SK-N-SH (cell line): ENCODE data around the gene HS3ST3A1. TPM values are rescaled to one million over a fixed set of nuclear protein-coding genes. Genes with fewer than 3 reads are reported as not detected.

Experiments
- CTCF ChIA-PET: fragments of 300-600, 350-600 bp; formaldehyde crosslinking; extraction: SDS; loops from one replicate; lab custom pipeline; 2021; lab: Yijun Ruan, JAX
- POLR2A ChIA-PET: fragments of 350-600 bp; sonication (Branson Sonifier 250); formaldehyde crosslinking; extraction: SDS; loops from one replicate; lab custom pipeline; 2020; ENCODE audit warnings: antibody characterized with exemption, inconsistent platforms; lab: Yijun Ruan, JAX
- DNase-seq: peaks from one replicate; pipeline ENCODE4 v3.0.0; 2012
- H2AFZ ChIP-seq: fragments of 200-600 bp; sonication (generic); 2 replicates; pipeline ENCODE4 v1.8.1; 2016; ENCODE audit warnings: antibody characterized with exemption, mild to moderate bottlenecking, low read depth
- H3F3A ChIP-seq: fragments of 200-600 bp; sonication (generic); replicated peaks from 2 replicates; pipeline ENCODE3; 2016; ENCODE audit warnings: antibody characterized with exemption, mild to moderate bottlenecking; ENCODE audit not compliant: insufficient read depth
- H3K27ac ChIP-seq, 2 experiments: fragments of 200-500 bp in 1 of 2; fragments of 200-600 bp in 1 of 2; sonication (Bioruptor generic) in 1 of 2; sonication (generic), shearing (Covaris generic) in 1 of 2; 2 replicates each; pipeline versions ENCODE4 v1.5.1 to v1.6.1; 2014 to 2016; ENCODE audit warnings: low read depth in 2 of 2, inconsistent platforms in 1 of 2, low read length in 1 of 2, mild to moderate bottlenecking in 1 of 2, mixed read lengths in 1 of 2
- H3K27me3 ChIP-seq: fragments of 200-600 bp; sonication (generic), shearing (Covaris generic); 2 replicates; pipeline ENCODE4 v1.6.1; 2016; ENCODE audit warnings: mixed run types; ENCODE audit not compliant: insufficient read depth
- H3K36me3 ChIP-seq, 2 experiments: fragments of 200-500 bp in 1 of 2; fragments of 200-600 bp in 1 of 2; sonication (Bioruptor generic) in 1 of 2; sonication (generic) in 1 of 2; replicated peaks in 1 of 2; 2 replicates each; pipeline versions ENCODE3 to v1.5.1; 2014 to 2016; ENCODE audit warnings: low read length in 1 of 2, mild to moderate bottlenecking in 1 of 2; ENCODE audit not compliant: insufficient read depth in 2 of 2, control insufficient read depth in 1 of 2
- H3K4me1 ChIP-seq, 2 experiments: fragments of 200-500 bp in 1 of 2; fragments of 200-600 bp in 1 of 2; sonication (Bioruptor generic) in 1 of 2; sonication (generic), shearing (Covaris generic) in 1 of 2; 2 replicates each; pipeline versions ENCODE4 v1.5.1 to v1.6.1; 2014 to 2016; ENCODE audit warnings: low read depth in 1 of 2, low read length in 1 of 2, mixed run types in 1 of 2; ENCODE audit not compliant: insufficient read depth in 2 of 2, control insufficient read depth in 1 of 2
- H3K4me2 ChIP-seq: fragments of 200-600 bp; sonication (generic), shearing (Covaris generic); 2 replicates; pipeline ENCODE4 v1.6.1; 2017; ENCODE audit warnings: mixed run types
- H3K4me3 ChIP-seq, 2 experiments: fragments of 200-500 bp in 1 of 2; fragments of 200-600 bp in 1 of 2; sonication (Bioruptor generic) in 1 of 2; sonication (generic), shearing (Covaris generic) in 1 of 2; 2 replicates each; pipeline versions ENCODE4 v1.5.1 to v1.8.1; 2014 to 2016; ENCODE audit warnings: low read depth in 2 of 2, inconsistent platforms in 1 of 2, low read length in 1 of 2, mild to moderate bottlenecking in 1 of 2, mixed read lengths in 1 of 2, moderate library complexity in 1 of 2
- H3K79me2 ChIP-seq: fragments of 200-600 bp; sonication (generic); 2 replicates; pipeline ENCODE4 v1.8.1; 2017; ENCODE audit warnings: mild to moderate bottlenecking; ENCODE audit not compliant: insufficient read depth
- H3K9ac ChIP-seq: fragments of 200-600 bp; sonication (generic); 2 replicates; pipeline ENCODE4 v1.6.1; 2017; ENCODE audit warnings: mixed run types
- H3K9me2 ChIP-seq: fragments of 200-600 bp; sonication (generic); 2 replicates; pipeline ENCODE4 v1.6.1; 2017; ENCODE audit warnings: mixed run types
- H3K9me3 ChIP-seq: fragments of 200-600 bp; sonication (generic); 2 replicates; pipeline ENCODE4 v1.6.1; 2017; ENCODE audit warnings: mixed run types, mild to moderate bottlenecking, moderate library complexity
- H4K20me1 ChIP-seq: fragments of 200-600 bp; sonication (generic); 2 replicates; pipeline ENCODE4 v1.6.1; 2017; ENCODE audit warnings: mild to moderate bottlenecking, mixed run types; ENCODE audit not compliant: insufficient read depth
- EP300 ChIP-seq, 2 experiments: IDR thresholded peaks; 2 replicates each; pipeline versions ENCODE4 v1.4.0 to v1.6.1; 2012; ENCODE audit warnings: borderline replicate concordance in 1 of 2, low read depth in 1 of 2, low read length in 1 of 2
- FOSL2 ChIP-seq: IDR thresholded peaks from 2 replicates; pipeline ENCODE4 v1.4.0; 2012; ENCODE audit warnings: low read depth, mild to moderate bottlenecking, moderate library complexity, borderline replicate concordance
- FOXJ3 ChIP-seq: sonication (generic); formaldehyde crosslinking; IDR thresholded peaks from 2 replicates; pipeline ENCODE4 v1.5.1; 2020; ENCODE audit warnings: mild to moderate bottlenecking, missing genetic modification reagents
- GATA2 ChIP-seq: sonication (generic); formaldehyde crosslinking; IDR thresholded peaks from 2 replicates; pipeline ENCODE4 v1.5.0; 2020; ENCODE audit warnings: mild to moderate bottlenecking, missing genetic modification reagents
- JUND ChIP-seq: IDR thresholded peaks from 2 replicates; pipeline ENCODE4 v1.4.0; 2012
- NFIC ChIP-seq: IDR thresholded peaks from 2 replicates; pipeline ENCODE4 v1.4.0; 2012; ENCODE audit warnings: borderline replicate concordance
- REST ChIP-seq: IDR thresholded peaks from 2 replicates; pipeline ENCODE4 v1.6.1; 2012; ENCODE audit warnings: mild to moderate bottlenecking, low read depth, low read length, moderate library complexity
- TAF1 ChIP-seq: IDR thresholded peaks from 2 replicates; pipeline ENCODE4 v1.6.1; 2012; ENCODE audit warnings: low read depth, mild to moderate bottlenecking, low read length, moderate library complexity, borderline replicate concordance
- TCF12 ChIP-seq: IDR thresholded peaks from 2 replicates; pipeline ENCODE4 v1.4.0; 2012
- TEAD4 ChIP-seq: IDR thresholded peaks from 2 replicates; pipeline ENCODE4 v1.4.0; 2012; ENCODE audit warnings: mild to moderate bottlenecking, borderline replicate concordance; ENCODE audit not compliant: insufficient read depth
- USF2 ChIP-seq: fragments of 150-350 bp; IDR thresholded peaks from 2 replicates; pipeline ENCODE4 v1.6.1; 2017; ENCODE audit warnings: antibody characterized with exemption, low read length, low read depth, borderline replicate concordance
- YY1 ChIP-seq: IDR thresholded peaks from 2 replicates; pipeline ENCODE4 v1.4.0; 2012; ENCODE audit warnings: low read depth, mild to moderate bottlenecking
- WGBS: methylation state at CpG from one replicate; pipeline ENCODE4 v1.1.6; 2017; ENCODE audit warnings: low lambda C conversion rate; 5-methylcytosine and 5-hydroxymethylcytosine counted together
- polyA plus RNA-seq, 3 experiments: library from polyadenylated mRNA; depleted of rRNA; stranded (reverse); fragments of >200 nt; gene quantifications; 2 replicates each; pipeline ENCODE4 v1.2.3, GENCODE V29; 2012
- TF ChIP-seq, protein P1 (sequence below): IDR thresholded peaks from 2 replicates; pipeline ENCODE4; 2012

Gene HS3ST3A1
- polyA plus RNA-seq, 1 of the 3 experiments (the other 2 are of a cell fraction): 22.6 TPM

- no peak overlapping the region; a peak in 1 of 4 replicates for H3K4me3 ChIP-seq
Measured at GRCh38 chr17:13557077-13557476, 44.7 kb downstream of the HS3ST3A1 start.

More at GRCh38 chr17:13557077-13557476, 44.7 kb downstream of the HS3ST3A1 start:
- Histone ChIP-seq H3K36me3 (peaks cover 0 to 33% of the 10 kb centered on the region in 2 experiments), H3K9me3 (no peaks in the 10 kb centered on the region), H3K9ac (peak overlapping the region; percentile 29; the same call in 1 of the 2 replicates), H3K9me2 (no peaks in the 10 kb centered on the region), H3K27ac (peak overlapping the region in 1 of 2 experiments; percentile 81; a peak in 3 of 4 replicates), H4K20me1 (no peaks in the 10 kb centered on the region), H3K4me2 (peak overlapping the region; percentile 59), H3F3A (peaks cover 41% of the 10 kb centered on the region), H3K27me3 (no peaks in the 10 kb centered on the region), H2AFZ (peak overlapping the region; percentile 18; the same call in 1 of the 2 replicates), H3K4me1 (peaks cover 0 to 31% of the 10 kb centered on the region in 2 experiments; a peak in 3 of 4 replicates), H3K79me2 (peaks cover 88% of the 10 kb centered on the region)
- ChIA-PET CTCF (no interaction called here), POLR2A (no interaction called here)
- TF ChIP-seq TCF12 (peak; percentile 66), YY1 (no peak), REST (no peak), GATA2 (CRISPR knock-in tag) (no peak), FOXJ3 (CRISPR knock-in tag) (no peak), NFIC (peak; percentile 24; the same call in 1 of the 2 replicates), EP300 (IDR thresholded peaks at IDR 0.05; ENCODE audit: borderline replicate concordance in 1 of 2, low read depth in 1 of 2, low read length in 1 of 2) (peak in 1 of 2 experiments; percentile 59; a peak in 1 of 4 replicates), TAF1 (peak; percentile 16; the same call in 1 of the 2 replicates), USF2 (no peak), JUND (peak; percentile 71; the same call in 1 of the 2 replicates), TEAD4 (peak; percentile 46; the same call in 1 of the 2 replicates), FOSL2 (peak; percentile 54)
- TF ChIP-seq, protein P1, sequence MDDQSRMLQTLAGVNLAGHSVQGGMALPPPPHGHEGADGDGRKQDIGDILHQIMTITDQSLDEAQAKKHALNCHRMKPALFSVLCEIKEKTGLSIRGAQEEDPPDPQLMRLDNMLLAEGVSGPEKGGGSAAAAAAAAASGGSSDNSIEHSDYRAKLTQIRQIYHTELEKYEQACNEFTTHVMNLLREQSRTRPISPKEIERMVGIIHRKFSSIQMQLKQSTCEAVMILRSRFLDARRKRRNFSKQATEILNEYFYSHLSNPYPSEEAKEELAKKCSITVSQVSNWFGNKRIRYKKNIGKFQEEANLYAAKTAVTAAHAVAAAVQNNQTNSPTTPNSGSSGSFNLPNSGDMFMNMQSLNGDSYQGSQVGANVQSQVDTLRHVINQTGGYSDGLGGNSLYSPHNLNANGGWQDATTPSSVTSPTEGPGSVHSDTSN: peak; percentile 56
- 38% methylated on average over 6 of the region's 6 CpGs for WGBS
- no peak for DNase-seq
